Hepatocyte (in vitro differentiated cells): Measurements from ENCODE around the gene CDH4.

Experiments used
- CTCF ChIP-seq: fragments of 200-600 bp; sonication (generic); IDR thresholded peaks from 2 replicates; pipeline ENCODE4 v1.5.1; 2016; ENCODE audit warnings: antibody characterized with exemption, mild to moderate bottlenecking; ENCODE audit not compliant: poor library complexity
- EZH2 ChIP-seq: fragments of 200-600 bp; sonication (generic); IDR thresholded peaks from 2 replicates; pipeline ENCODE4 v1.6.1; 2016; ENCODE audit warnings: antibody characterized with exemption, mild to moderate bottlenecking, borderline replicate concordance

DNA sequence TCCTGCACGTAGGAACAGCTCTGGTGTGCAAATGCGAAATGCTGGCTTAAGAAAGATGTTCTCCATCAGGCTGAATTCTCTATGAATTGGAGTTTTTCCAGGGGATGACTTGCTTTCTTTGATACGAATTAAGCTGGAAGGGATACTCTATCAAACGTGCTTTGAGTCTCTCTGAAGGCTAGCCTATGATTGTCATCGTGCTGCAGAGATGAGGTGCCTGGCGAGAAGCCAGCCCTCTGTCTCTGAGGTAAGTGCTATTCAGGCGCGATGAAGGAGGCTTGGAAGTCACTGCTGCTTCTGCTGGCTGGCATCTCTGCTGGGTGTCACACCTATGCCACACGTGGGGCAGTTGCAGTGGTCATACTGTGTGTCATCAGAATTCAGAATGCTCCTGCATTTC lies 589.9 kb downstream of the CDH4 start:
- TF ChIP-seq CTCF (no peak), EZH2 (no peak)
